GM12892 (cell line): ENCODE measurements around the gene MBD6.

Experiments
- POLR2A ChIP-seq: IDR thresholded peaks from 2 replicates; pipeline ENCODE4 v1.6.1; 2011; ENCODE audit warnings: low read depth, low read length, control low read depth
- POLR2AphosphoS5 ChIP-seq: IDR thresholded peaks from 2 replicates; pipeline ENCODE4 v1.6.1; 2011; ENCODE audit warnings: low read depth, low read length, control low read depth

- TF ChIP-seq POLR2A: no peak
- TF ChIP-seq POLR2AphosphoS5: no peak
These were observed 19.1 kb downstream of the MBD6 start for GRCh38 chr12:57541717-57542116.
